Measurements from ENCODE around the gene WWP2.
"Not testable (repeated sequence)": the region's sequence is repeated elsewhere in the genome, so short reads cannot be mapped to it uniquely, and the experiment has no call there.

The WWP2 gene

GRCh38 chr16:69761983-69762813 lies at the start of gene WWP2:
WWP2 (plus strand) TSS chr16:69762332; CDS start chr16:69787011, 24,679 bp downstream.
- DNase-seq: peak; percentile 58

DNA sequence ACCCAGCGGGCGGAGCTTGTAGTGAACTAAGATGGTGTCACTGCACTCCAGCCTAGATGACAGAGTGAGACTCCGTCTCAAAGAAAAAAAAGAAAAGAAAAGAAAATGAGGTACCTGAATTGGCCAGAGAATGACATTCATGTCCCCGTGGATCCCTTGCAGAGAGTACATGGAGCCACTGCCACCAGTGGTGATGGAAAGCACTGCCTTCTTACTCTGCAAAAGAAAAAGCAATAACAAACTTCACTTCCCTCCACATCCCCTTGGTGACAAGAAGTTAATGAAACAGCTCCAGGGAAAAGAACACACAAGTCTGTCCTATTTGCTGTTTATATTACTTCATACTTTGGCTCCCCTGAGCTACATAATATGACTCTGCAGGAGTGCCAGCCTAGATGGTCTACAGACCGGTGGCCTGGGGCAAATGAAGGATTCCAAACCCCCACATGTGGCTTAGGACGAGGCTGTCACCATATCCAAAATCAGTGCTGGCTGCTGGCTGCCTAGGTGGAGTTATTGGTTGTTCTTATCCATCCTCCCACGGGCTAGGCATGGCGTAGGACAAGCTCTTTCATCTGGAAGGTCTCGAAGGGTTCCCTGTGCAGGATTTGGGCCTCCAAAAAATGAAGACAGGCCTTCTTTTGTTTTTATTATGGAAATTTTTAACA lies 49.1 kb upstream of the WWP2 start:
- DNase-seq: no peak

DNA sequence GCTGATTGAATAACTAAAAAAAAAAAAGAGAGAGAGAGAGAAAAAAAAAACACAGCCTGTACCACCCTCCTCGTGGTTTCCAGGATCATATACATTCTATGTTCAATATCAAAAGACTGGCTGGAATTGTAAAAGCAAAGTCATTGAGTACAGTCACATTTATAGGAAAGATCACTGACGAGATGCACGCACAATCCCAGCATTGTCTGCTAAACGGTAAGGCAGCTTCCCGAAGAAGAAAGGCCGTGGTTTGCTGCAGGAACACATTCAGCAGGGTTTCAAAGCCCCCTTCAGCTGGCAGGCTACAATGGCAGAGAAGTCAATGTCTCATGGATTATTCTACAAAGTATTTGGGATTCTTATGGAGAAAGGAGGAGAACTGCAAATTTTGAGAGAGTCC lies 45.1 kb upstream of the WWP2 start:
- DNase-seq: no peak

- DNase-seq: no peak
Observed at GRCh38 chr16:69718111-69718764, 43.9 kb upstream of the WWP2 start.

DNA sequence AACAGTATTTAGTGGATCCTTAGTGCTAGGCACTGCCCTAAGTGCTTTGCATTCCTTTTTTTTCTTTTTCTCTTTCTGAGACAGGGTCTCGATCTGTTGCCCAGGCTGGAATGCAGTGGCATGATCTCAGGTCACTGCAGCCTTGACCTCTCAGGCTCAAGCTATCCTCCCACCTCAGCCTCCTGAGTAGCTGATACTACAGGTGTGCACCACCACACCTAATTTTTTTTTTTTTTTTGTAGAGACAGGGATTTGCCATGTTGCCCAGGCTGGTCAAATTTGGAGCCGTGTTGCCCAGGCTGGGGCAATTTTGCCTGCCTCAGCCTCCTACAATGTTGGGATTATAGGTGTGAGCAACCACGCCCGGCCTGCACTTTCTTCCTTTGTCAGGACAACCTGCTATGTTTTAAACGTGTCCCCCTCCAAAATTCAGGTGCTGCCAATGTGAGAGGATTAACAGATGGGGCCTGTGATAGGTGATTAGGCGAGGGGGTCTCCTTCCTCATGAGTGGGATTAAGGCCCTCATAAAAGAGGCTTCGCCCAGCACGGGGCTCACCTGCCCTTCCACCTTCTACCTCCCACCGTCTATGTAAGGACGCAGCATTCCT lies 41.2 kb upstream of the WWP2 start:
- DNase-seq: no peak

GRCh38 chr16:69721441-69721957 lies 40.6 kb upstream of the WWP2 start:
- DNase-seq: no peak

DNA sequence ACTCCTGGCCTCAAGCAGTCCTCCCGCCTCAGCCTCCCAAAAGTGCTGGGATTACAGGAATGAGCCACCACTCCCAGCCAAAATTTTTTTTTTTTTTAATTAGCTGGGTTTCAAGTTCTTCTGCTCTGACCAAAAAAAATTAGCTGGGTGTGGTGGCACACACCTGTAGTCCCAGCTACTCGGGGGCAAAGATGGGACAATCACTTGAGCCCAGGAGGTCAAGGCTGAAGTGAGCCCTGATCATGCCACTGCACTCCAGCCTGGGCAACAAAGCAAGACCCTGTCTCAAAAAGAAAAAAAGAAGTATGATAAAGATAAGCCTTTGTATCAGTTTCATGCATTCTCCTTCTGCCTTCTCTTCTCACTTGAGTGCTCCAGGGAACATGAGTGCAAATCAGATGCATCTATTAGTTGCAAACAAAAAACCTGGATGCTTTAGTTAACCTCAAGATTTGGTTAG lies 37.7 kb upstream of the WWP2 start:
- no peak for DNase-seq

GRCh38 chr16:69724981-69725479 lies 37.1 kb upstream of the WWP2 start:
- DNase-seq: no peak

DNA sequence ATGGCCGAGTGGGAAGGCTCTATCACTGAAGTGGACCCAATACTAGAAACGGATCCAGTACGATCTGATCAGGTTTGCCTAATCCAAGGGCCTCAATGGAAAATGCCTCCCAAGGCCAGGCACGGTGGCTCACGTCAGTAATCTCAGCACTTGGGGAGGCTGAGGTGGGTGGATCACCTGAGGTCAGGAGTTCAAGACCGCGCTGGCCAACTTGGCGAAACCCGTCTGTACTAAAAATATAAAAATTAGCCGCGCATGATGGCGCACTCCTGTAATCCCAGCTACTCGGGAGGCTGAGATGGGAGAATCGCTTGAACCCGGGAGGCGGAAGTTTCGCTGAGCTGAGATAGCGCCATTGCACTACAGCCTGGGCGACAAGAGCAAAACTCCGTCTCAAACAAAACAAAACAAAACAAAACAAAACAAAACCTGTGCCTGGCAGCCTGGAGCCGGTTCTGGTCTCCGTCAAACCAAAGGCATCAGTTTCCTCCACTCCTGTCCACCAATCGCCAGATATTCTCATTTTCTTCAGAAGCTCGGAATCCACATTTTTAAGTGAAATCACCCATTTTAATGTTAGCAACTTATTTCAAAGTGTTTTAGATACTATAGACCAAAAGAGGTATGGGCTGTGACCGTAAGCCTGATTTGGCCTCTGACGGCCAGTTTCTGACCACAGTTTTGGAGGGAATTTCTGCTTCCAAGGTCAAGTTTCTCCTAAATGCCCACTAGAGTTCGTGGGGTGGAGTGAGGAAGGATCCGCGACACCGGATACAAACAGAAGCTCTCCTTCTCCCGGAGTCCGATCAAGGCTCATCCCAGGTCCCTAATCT lies 36.4 kb upstream of the WWP2 start:
- DNase-seq: no peak

DNA sequence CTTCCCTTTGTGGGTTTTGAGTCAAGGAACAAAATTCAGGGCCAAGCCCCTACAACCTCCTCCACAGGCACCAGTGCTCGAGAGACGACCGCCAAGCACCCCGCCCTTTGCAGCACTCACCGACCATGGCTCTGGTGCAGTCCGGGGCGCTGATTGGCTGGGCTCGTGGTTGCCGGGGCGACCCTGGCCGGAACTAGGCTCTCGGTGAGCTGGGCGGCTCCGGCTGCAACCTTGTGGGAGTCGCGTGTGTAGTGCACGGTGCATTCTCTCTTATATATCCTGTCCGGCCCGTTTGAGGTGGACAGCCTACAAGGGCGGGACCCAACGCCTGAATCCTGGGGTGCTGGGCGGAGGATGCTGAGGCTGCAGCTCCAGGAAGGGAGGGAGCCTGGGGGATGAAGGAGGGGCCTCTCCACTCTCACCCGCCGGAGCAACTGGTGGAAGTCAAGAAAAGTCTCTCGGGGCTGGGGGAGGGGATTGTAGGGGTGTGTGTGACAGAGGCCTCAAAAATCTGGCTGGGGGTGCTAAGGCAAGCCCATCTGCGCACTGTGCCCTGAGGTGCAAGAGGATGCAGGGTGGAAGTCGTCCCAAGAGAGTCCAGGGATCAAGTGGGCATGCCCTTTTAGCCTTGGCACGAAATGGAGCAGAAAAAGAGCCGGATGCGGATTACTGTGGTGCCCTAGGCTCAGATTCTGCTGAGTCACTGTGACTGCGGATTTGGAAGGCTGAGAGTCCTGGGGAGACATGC lies 35.6 kb upstream of the WWP2 start, which contains the start of gene NQO1:
NQO1 (minus strand) TSS at position 248 of the 748 bp plus-strand sequence; CDS start at position 127, 121 bp downstream.
- DNase-seq: peak; percentile 97

GRCh38 chr16:69727916-69728270 lies 34.2 kb upstream of the WWP2 start:
- DNase-seq: no peak

DNA sequence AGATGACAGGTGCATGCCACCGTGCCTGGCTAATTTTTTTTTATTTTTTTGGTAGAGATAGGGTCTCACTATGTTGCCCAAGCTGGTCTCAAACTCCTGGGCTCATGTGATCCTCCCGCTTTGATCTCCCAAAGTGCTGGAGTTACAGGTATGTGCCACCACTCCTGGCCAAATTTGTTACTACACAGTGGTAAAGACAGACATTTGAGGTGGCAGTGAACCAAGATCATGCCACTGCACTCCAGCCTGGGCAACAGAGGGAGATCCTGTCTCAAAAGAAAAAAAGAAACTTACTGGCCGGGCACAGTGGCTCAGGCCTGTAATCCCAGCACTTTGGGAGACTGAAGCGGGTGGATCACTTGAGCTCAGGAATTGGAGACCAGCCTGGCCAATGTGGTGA lies 33.1 kb upstream of the WWP2 start:
- not testable (repeated sequence) for DNase-seq

DNA sequence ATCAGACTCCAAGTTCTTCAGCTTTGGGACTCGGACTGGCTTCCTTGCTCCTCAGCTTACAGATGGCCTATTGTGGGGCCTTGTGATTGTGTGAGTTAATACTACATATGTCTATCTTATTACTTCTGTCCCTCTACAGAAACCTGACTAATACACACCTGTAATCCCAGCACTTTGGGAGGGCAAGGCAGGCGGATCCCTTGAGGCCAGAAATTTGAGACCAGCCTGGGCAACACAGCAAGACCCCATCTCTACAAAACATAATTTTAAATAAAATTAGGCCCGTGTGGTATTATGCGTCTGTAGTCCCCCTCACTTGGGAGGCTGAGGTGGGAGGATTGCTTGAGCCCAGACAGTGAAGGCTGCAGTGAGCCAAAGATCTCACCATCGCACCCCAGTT lies 30.9 kb upstream of the WWP2 start:
- DNase-seq: not testable (repeated sequence)

DNA sequence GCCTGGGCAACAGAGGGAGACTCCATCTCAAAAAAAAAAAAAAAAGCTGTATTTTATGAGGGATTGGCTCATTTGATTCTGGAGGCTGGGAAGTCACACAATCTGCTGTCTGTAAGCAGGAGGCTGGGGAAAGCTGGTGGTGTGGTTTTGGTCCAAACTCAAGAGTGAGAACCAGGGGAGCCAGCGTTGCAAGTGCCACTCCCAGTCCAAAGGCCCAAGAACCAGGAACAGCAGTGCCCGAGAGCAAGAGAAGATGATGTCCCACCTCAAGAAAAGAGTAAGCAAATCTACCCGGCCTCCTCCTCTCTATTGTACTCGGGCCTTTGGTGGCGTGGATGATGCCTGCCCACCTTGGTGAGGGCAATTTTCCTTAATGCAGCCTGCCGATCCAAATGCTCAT lies 30.0 kb upstream of the WWP2 start:
- DNase-seq: no peak

DNA sequence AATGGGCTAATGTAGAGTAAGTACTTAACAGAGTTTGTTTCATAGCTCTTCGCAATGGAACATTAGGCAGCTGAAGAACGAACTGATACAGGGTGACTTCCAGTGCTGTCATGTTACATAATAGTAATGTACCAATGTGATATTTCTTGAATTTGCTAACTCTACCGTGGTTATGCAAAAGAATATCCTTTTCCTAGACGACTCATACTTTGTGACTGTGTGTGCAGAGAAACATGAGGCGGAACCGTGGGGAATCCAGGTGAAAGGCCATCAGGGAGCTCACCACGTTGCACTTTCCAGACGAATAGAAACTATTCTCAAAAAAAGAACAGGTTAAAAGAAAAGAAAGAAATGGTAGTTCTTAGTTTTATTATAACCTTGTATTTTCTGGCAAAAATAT lies 20.6 kb upstream of the WWP2 start:
- DNase-seq: peak; percentile 24

DNA sequence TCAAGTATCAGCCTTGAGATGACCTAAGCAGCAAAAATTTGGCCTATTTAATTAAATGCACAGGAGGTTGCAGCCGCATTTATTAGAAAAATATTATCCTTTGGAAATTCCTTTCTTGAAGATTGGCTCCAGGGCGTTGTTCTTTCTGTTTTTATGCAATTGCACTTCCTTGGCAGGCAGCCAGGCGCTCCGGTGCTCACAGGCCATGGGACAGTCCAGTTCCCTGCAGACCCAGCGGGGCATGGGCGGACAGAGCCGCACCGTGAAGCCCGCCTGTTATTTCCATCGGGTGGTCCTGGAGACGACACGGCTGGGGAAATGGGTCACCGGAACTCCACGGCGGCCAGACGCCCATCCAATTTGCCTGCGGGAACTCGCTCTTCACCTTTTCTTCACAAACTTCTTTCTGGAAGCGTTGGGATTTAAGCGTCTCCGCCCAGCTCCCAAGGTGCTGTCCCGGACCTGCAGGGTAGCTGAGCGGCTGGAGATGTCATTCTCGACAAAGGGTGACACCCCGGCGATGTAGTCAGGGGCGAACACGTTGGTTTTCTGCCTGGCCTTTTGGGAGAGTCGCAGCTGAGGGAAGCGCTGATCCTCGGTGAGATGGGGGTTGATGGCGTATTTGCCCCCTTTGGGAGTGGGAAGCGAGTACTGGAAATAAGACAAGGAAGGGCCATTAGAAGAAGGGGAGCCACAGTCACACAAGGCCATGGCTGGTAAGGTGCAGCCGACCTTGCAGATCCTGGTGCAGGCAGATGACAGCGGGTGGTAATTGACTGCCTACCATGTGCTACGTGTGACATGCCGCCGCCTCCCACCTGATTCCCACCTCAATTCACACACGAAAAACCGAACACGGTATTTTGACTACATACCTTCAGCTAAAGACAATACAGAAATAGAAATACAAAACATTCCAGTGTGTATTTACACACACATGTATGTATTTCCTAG lies 19.9 kb upstream of the WWP2 start:
- no peak for DNase-seq

GRCh38 chr16:69744363-69745231 lies 17.5 kb upstream of the WWP2 start:
- DNase-seq: no peak

- DNase-seq: no peak
Observed at GRCh38 chr16:69745232-69745612, 16.9 kb upstream of the WWP2 start.

- DNase-seq: no peak
Observed at GRCh38 chr16:69745959-69746358, 16.2 kb upstream of the WWP2 start.
